Heart left ventricle (tissue), 16 donors: ENCODE measurements around the gene SNHG17. TPM values are rescaled to one million over a fixed set of nuclear protein-coding genes. Genes with fewer than 3 reads are reported as not detected.
A peak's percentile ranks its signal among the peaks of the same experiment; 100 is the strongest.
"Not testable (repeated sequence)": the region's sequence is repeated elsewhere in the genome, so short reads cannot be mapped to it uniquely, and the experiment has no call there.

ENCODE experiments used
- ATAC-seq, 4 donors: fragments of 200-7000 bp; cut with Tn5 transposase; one replicate each; pipeline ENCODE4 v1.9.1; 2020 to 2022; ENCODE audit warnings: moderate library complexity in 4 of 4, mild to moderate bottlenecking in 3 of 4, moderate number of reproducible peaks in 1 of 4
- DNase-seq, 5 donors: peaks; one replicate each; pipeline ENCODE4 v3.0.0-alpha.2; 2020
- H3K27ac ChIP-seq, 12 donors: fragments of 200-600 bp; sonication (generic) in 4 of 12; one replicate each; pipeline versions ENCODE4 v1.5.0 to v1.8.0; 2016 to 2022; ENCODE audit warnings: mild to moderate bottlenecking in 2 of 12
- H3K27me3 ChIP-seq, 9 donors: fragments of 200-600 bp; sonication (generic) in 2 of 9; one replicate each; pipeline versions ENCODE4 v1.5.1 to v1.8.0; 2016 to 2022; ENCODE audit warnings: mild to moderate bottlenecking in 3 of 9
- H3K36me3 ChIP-seq, 9 donors: fragments of 200-600 bp; sonication (generic) in 2 of 9; one replicate each; pipeline versions ENCODE4 v1.5.0 to v1.8.0; 2018 to 2022; ENCODE audit warnings: mild to moderate bottlenecking in 2 of 9
- H3K4me1 ChIP-seq, 12 donors: fragments of 200-600 bp; sonication (generic) in 4 of 12; one replicate each; pipeline versions ENCODE4 v1.5.0 to v1.8.0; 2016 to 2022; ENCODE audit warnings: mild to moderate bottlenecking in 3 of 12
- H3K4me3 ChIP-seq, 12 donors: fragments of 200-600 bp; sonication (generic) in 4 of 12; one replicate each; pipeline versions ENCODE4 v1.5.0 to v1.8.0; 2017 to 2022; ENCODE audit warnings: mild to moderate bottlenecking in 9 of 12, moderate library complexity in 4 of 12
- H3K9me3 ChIP-seq, 12 donors: fragments of 200-600 bp; sonication (generic) in 4 of 12; one replicate each; pipeline versions ENCODE4 v1.5.0 to v1.8.0; 2016 to 2022; ENCODE audit warnings: mild to moderate bottlenecking in 1 of 12
- CTCF ChIP-seq, 12 donors: fragments of 200-600 bp; sonication (generic) in 4 of 12; IDR thresholded peaks; one replicate each; pipeline versions ENCODE4 v1.5.0 to v1.8.0; 2018 to 2022; ENCODE audit warnings: antibody characterized with exemption in 12 of 12, mild to moderate bottlenecking in 5 of 12
- POLR2A ChIP-seq, 2 donors: fragments of 450-650 bp; IDR thresholded peaks; one replicate each; pipeline ENCODE4 v1.6.1; 2017; ENCODE audit warnings: antibody characterized with exemption in 2 of 2, mild to moderate bottlenecking in 2 of 2, moderate library complexity in 2 of 2
- WGBS, 4 donors: extraction: QIAGEN DNeasy Blood & Tissue Kit in 2 of 4; methylation state at CpG; one replicate each; pipeline versions ENCODE4 v1.1.5 to v1.1.7; 2013 to 2018; 5-methylcytosine and 5-hydroxymethylcytosine counted together
- intact Hi-C, 10 donors: fragments of 100-400 bp; cut with DNase I; formaldehyde crosslinking; loops; one replicate each; pipeline versions ENCODE4 v1.11.1 to v1.14.2; 2022
- polyA plus RNA-seq, 2 donors: library from polyadenylated mRNA; stranded (reverse); fragments of 200-250 nt; gene quantifications; one replicate each; pipeline ENCODE4 v1.2.3, GENCODE V29; 2013
- total RNA-seq, 9 donors: library from RNA; depleted of rRNA in 2 of 9; stranded (reverse); fragments of >200 nt in 2 of 9; fragmentation: NEBNext Ultra II Directional in 3 of 9; extraction: Animal tissue kit (Norgen Biotek cat#: 25700) in 3 of 9; gene quantifications; one replicate each; pipeline versions ENCODE4 v1.1.0 to v1.2.4, GENCODE V29; 2016 to 2023
- donor health status: ischemic (EF 13 %, LVEDD 7.1; RV severe dilation, severe dysfunction).
- donor health status: healthy with polysubstance abuse.
- donor health status: DM: no; HTN: yes; CAD: no.
- donor health status: DM: no; HTN: no; CAD: no.
- donor health status: ischemic (EF 25% LVEDD 6.9; RV normal size, moderate dysfunction).
- donor health status: ischemic (EF 25% LVEDD 5.7; RV mildly dilated, moderate dysfunction).
- donor health status: healthy.
- donor health status: DM: yes; HTN: yes; CAD: no.
- donor health status: ischemic (EF 35%, LVEDD 5.7; RV mildly dilated, moderate dysfunction).
- donor health status: nonischemic (EF 11% LVEDD 7.7; RV severe dilation, severe dysfunction).
- donor health status: DM: yes; HTN: yes; CAD: no.
- donor health status: PGD.
- donor health status: ischemic (EF 29% LVEDD 5.4; RV normal size, mild dysfunction).
- donor health status: nonischemic (EF 23%, LVEDD 6.1; RV moderate dilation, normal function).

The SNHG17 gene
- total and polyA plus RNA-seq, 11 donors: 2.9 to 20.2 (median 6.6) TPM

- TF ChIP-seq CTCF (IDR thresholded peaks at IDR 0.05): no peak
- intact Hi-C loops: loop anchor here in 9 of 10 donors (5.0 to 10.0 kb wide), 9 partner anchors 63 to 843 kb away; no protein-coding TSS in a partner anchor
- ATAC-seq (no peak), DNase-seq (no peak)
- Histone ChIP-seq H3K9me3 (no peaks in the 10 kb centered on the region), H3K27ac (no peak overlapping the region), H3K4me3 (no peak overlapping the region), H3K4me1 (peaks cover 0 to 2% (median 0%) of the 10 kb centered on the region in 12 donors), H3K27me3 (no peaks in the 10 kb centered on the region), H3K36me3 (no peaks in the 10 kb centered on the region)
- 57 to 73% (median 72%) methylated on average over 2 of the region's 2 CpGs for WGBS, 4 donors
These were observed 30.0 kb downstream of the SNHG17 start for GRCh38 chr20:38405132-38405531.

GRCh38 chr20:38404016-38404415, 31.1 kb downstream of the SNHG17 start:
- Histone ChIP-seq H3K27me3 (no peaks in the 10 kb centered on the region), H3K27ac (no peak overlapping the region), H3K36me3 (no peaks in the 10 kb centered on the region), H3K4me1 (peaks cover 0 to 2% (median 0%) of the 10 kb centered on the region in 12 donors), H3K4me3 (no peak overlapping the region), H3K9me3 (no peaks in the 10 kb centered on the region)
- intact Hi-C loops: loop anchor here in 7 of 10 donors (5.0 to 10.0 kb wide), 6 partner anchors 69 to 347 kb away; no protein-coding TSS in a partner anchor
- ATAC-seq: no peak
- no peak for TF ChIP-seq POLR2A (IDR thresholded peaks at IDR 0.05)
- TF ChIP-seq CTCF (IDR thresholded peaks at IDR 0.05): no peak
- no peak for DNase-seq

GRCh38 chr20:38402816-38403215, 32.3 kb downstream of the SNHG17 start:
- no peaks in the 10 kb centered on the region for H3K27me3 ChIP-seq
- 82 to 88% (median 84%) methylated on average over 8 of the region's 8 CpGs for WGBS, 4 donors
- TF ChIP-seq CTCF (IDR thresholded peaks at IDR 0.05): no peak
- no peak for TF ChIP-seq POLR2A (IDR thresholded peaks at IDR 0.05)
- H3K4me3 ChIP-seq: no peak overlapping the region
- H3K36me3 ChIP-seq: no peaks in the 10 kb centered on the region
- H3K27ac ChIP-seq: no peak overlapping the region
- H3K9me3 ChIP-seq: no peaks in the 10 kb centered on the region
- intact Hi-C loops: loop anchor here in 7 of 10 donors (5.0 to 10.0 kb wide), 6 partner anchors 68 to 346 kb away; no protein-coding TSS in a partner anchor
- DNase-seq (no peak), ATAC-seq (no peak)
- H3K4me1 ChIP-seq: no peaks in the 10 kb centered on the region

GRCh38 chr20:38402089-38402488, 33.0 kb downstream of the SNHG17 start:
- no peaks in the 10 kb centered on the region for H3K36me3 ChIP-seq
- WGBS, 4 donors: 93 to 96% (median 96%) methylated on average over 5 of the region's 5 CpGs
- H3K27ac ChIP-seq: no peak overlapping the region
- H3K9me3 ChIP-seq: no peaks in the 10 kb centered on the region
- no peak overlapping the region for H3K4me3 ChIP-seq
- ATAC-seq (no peak), DNase-seq (no peak)
- H3K27me3 ChIP-seq: no peaks in the 10 kb centered on the region
- intact Hi-C loops: loop anchor here in 7 of 10 donors (5.0 to 10.0 kb wide), 6 partner anchors 67 to 345 kb away; no protein-coding TSS in a partner anchor
- TF ChIP-seq CTCF (IDR thresholded peaks at IDR 0.05): no peak
- TF ChIP-seq POLR2A (IDR thresholded peaks at IDR 0.05): no peak
- H3K4me1 ChIP-seq: no peaks in the 10 kb centered on the region

- intact Hi-C loops, H3K9me3 ChIP-seq, DNase-seq, H3K27me3 ChIP-seq, ATAC-seq, H3K4me3 ChIP-seq, H3K4me1 ChIP-seq, H3K36me3 ChIP-seq: not testable (repeated sequence)
- H3K27ac ChIP-seq: peak overlapping the region in 1 of 12 donors; percentile 28
- 70 to 77% (median 72%) methylated on average over 2 of the region's 2 CpGs for WGBS, 4 donors
These were observed 39.3 kb downstream of the SNHG17 start for GRCh38 chr20:38395751-38396395.
